HUES48 (cell line): ENCODE results near the gene IFITM10.

Experiments
- H3K27ac ChIP-seq: one replicate; pipeline ENCODE4 v1.7.0; 2013; ENCODE audit warnings: low read depth, low read length, inconsistent platforms
- H3K27me3 ChIP-seq: 2 replicates; pipeline ENCODE4 v1.6.1; 2013; ENCODE audit warnings: mild to moderate bottlenecking, low read length; ENCODE audit not compliant: control insufficient read depth, insufficient read depth
- H3K36me3 ChIP-seq: 2 replicates; pipeline ENCODE4 v1.6.1; 2013; ENCODE audit warnings: low read length; ENCODE audit not compliant: control insufficient read depth, insufficient read depth
- H3K4me1 ChIP-seq: 2 replicates; pipeline ENCODE4 v1.6.1; 2013; ENCODE audit warnings: mild to moderate bottlenecking, low read length; ENCODE audit not compliant: control insufficient read depth, insufficient read depth
- H3K4me3 ChIP-seq: 2 replicates; pipeline ENCODE4 v1.5.1; 2013; ENCODE audit warnings: mild to moderate bottlenecking, low read depth, low read length
- H3K9ac ChIP-seq: 2 replicates; pipeline ENCODE4 v1.6.1; 2013; ENCODE audit warnings: mild to moderate bottlenecking, low read depth, low read length, moderate library complexity
- H3K9me3 ChIP-seq: 2 replicates; pipeline ENCODE4 v1.6.1; 2013; ENCODE audit warnings: low read length; ENCODE audit not compliant: control insufficient read depth, insufficient read depth

The IFITM10 gene

DNA sequence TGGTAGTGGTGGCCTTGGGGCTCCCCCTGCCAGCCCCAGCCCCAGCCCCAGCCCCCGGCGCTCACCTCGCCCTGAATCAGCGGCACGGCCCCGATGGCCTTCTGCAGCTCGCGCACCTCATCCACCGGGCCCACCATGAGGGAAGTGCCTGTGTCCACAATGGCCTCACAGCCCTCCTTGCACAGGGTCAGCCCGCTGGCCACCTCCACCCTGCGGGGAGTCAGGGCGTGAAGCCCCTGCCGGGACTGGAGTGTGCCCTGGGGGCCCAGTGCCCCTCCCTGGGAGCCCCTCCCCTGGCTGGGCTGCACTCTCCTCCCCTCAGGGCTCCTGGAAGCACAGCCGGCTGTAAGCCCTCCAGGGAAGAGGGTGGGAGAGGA is 3.5 kb upstream of the IFITM10 start:
- no peaks in the 10 kb centered on the region for H3K9me3 ChIP-seq
- H3K4me3 ChIP-seq = no peak overlapping the region
- peaks cover 16% of the 10 kb centered on the region for H3K27me3 ChIP-seq
- no peak overlapping the region for H3K27ac ChIP-seq
- H3K4me1 ChIP-seq = no peaks in the 10 kb centered on the region
- H3K36me3 ChIP-seq = peaks cover 45% of the 10 kb centered on the region
- H3K9ac ChIP-seq = no peak overlapping the region

DNA sequence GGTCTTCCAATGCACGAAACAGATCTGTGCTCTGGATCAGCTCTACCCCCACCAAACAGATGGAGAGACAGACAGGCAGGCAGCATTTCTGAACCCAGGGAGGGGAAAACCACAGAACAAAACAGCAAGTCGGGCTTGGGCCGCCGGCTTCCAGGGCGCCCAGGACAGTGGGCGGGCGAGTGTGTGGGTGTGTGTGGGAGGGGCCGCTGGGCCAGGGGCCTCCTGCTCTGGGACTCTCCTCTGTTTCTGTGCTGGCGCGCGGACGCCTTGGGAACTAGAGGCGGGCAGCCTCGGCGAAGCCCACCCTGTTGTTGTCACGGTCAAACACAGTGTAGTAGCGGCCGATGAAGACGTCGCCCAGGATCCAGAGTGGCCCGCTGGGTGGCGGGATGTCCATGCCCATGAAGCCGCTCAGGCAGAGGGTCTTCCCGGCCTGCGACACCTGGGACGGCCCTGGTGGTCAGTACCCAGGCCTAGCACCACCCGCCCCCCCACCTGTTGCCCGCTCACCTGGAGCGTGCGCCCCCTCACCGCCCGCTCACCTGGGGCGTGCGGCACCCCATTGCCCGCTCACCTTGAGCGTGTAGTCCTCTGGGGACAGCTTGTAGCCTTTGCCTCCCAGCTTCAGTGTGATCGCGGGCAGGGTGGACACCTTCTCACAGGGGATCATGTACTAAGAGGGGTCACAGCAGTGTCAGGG is 3.0 kb upstream of the IFITM10 start:
- H3K27me3 ChIP-seq = peaks cover 21% of the 10 kb centered on the region
- H3K27ac ChIP-seq = no peak overlapping the region
- H3K4me3 ChIP-seq = no peak overlapping the region
- H3K9ac ChIP-seq = no peak overlapping the region
- peaks cover 40% of the 10 kb centered on the region for H3K36me3 ChIP-seq
- H3K4me1 ChIP-seq = no peaks in the 10 kb centered on the region
- H3K9me3 ChIP-seq = no peaks in the 10 kb centered on the region

DNA sequence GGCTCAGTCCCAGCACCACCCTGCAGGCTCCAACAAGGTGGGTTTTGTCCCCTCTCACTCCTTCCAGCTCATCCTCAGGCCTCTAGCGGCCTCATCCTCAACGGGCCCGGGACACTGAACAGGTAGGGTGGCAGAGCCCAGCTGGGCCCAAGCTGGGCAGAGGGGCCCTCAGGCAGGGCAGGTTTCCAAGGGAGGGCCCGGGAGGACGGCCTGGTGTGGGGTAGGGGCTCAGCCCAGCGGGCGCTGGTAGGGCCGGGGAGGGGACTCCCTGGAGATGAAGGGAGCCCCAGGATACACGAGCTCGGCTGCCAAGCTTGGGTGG is 2.5 kb upstream of the IFITM10 start:
- peaks cover 26% of the 10 kb centered on the region for H3K27me3 ChIP-seq
- H3K9me3 ChIP-seq = no peaks in the 10 kb centered on the region
- peaks cover 40% of the 10 kb centered on the region for H3K36me3 ChIP-seq
- no peak overlapping the region for H3K27ac ChIP-seq
- H3K4me1 ChIP-seq = no peaks in the 10 kb centered on the region
- H3K4me3 ChIP-seq = no peak overlapping the region
- H3K9ac ChIP-seq = no peak overlapping the region

DNA sequence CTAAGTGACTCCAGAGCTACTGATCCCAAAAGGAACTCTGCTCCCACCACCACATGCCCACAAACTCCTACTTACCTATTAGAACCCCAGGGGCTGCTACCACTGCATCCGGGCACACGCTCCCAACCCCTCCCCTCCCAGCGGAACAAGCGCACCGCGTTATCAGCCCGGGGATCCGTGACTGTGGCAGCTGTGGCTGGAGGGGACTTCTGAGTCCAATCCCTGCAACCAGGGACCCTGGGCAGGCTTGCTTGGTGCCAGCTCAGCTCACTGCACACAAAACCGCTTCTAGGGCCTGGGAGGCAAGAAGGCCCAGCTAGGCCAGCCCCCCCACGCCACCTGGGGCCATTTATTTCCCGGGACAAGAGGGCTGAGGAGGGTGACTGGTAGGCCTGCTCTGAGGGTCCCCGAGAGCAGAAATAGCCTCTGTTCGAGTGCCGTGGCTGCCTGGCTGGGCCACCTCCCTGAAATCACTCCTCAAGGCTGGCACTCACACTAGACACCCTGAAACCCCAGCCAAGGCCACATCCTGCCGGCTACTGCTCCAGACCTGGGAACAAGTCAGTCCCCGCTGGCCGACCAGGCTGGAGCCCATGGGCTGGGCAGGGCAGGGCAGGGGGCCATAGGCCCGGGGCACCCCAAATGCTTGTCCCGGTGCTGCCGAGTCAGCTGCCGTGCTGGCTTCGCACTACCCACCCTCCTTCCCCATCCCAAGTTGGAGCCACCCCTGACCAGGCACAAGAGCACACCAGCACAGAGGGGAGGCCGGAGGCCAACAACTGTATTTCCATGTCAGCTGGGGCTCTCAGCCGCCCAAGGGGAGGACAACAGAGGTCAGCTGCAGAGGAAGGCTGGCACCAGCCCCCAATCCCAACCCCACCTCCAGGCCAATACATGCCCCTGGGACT is 1.9 kb upstream of the IFITM10 start:
- no peak overlapping the region for H3K4me3 ChIP-seq
- peaks cover 38% of the 10 kb centered on the region for H3K36me3 ChIP-seq
- H3K4me1 ChIP-seq = no peaks in the 10 kb centered on the region
- no peak overlapping the region for H3K27ac ChIP-seq
- no peak overlapping the region for H3K9ac ChIP-seq
- no peaks in the 10 kb centered on the region for H3K9me3 ChIP-seq
- H3K27me3 ChIP-seq = peaks cover 32% of the 10 kb centered on the region

DNA sequence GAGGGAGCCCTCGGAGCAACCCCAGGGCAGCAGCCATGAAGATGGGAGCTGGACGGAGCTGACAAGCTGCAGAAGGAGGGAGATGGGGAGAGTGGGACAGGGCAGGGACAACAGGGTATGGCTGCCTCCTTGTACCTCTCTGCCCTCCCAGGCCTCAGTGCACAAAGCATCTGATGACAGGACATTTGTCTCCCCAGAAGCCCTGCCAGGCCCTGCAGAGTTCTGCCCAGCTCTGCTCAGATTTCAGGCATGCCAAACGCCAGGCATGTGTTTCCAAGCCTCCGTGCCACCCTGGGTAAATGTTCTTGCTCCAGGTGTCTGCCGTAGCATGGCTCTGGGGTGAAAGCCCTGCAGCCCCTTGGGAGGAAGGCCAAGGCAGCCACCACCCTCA is 1.1 kb upstream of the IFITM10 start:
- no peak overlapping the region for H3K9ac ChIP-seq
- H3K27me3 ChIP-seq = peaks cover 33% of the 10 kb centered on the region
- H3K4me1 ChIP-seq = no peaks in the 10 kb centered on the region
- peaks cover 30% of the 10 kb centered on the region for H3K36me3 ChIP-seq
- no peak overlapping the region for H3K4me3 ChIP-seq
- no peaks in the 10 kb centered on the region for H3K9me3 ChIP-seq
- no peak overlapping the region for H3K27ac ChIP-seq

- peaks cover 33% of the 10 kb centered on the region for H3K27me3 ChIP-seq
- no peaks in the 10 kb centered on the region for H3K4me1 ChIP-seq
- no peak overlapping the region for H3K4me3 ChIP-seq
- no peak overlapping the region for H3K9ac ChIP-seq
- peaks cover 26% of the 10 kb centered on the region for H3K36me3 ChIP-seq
- no peak overlapping the region for H3K27ac ChIP-seq
- no peaks in the 10 kb centered on the region for H3K9me3 ChIP-seq
These were observed 590 bp upstream of the IFITM10 start for GRCh38 chr11:1750840-1751530.

- Histone ChIP-seq H3K4me3 (peak overlapping the region; percentile 54), H3K9ac (no peak overlapping the region), H3K27ac (no peak overlapping the region), H3K36me3 (peaks cover 12% of the 10 kb centered on the region), H3K9me3 (no peaks in the 10 kb centered on the region), H3K27me3 (peaks cover 33% of the 10 kb centered on the region), H3K4me1 (no peaks in the 10 kb centered on the region)
These were observed 722 bp downstream of the IFITM10 start for GRCh38 chr11:1749395-1750351.

- Histone ChIP-seq H3K9ac (no peak overlapping the region), H3K4me3 (peak overlapping the region; percentile 54), H3K27me3 (peaks cover 34% of the 10 kb centered on the region), H3K36me3 (peaks cover 9% of the 10 kb centered on the region), H3K9me3 (no peaks in the 10 kb centered on the region), H3K4me1 (no peaks in the 10 kb centered on the region), H3K27ac (no peak overlapping the region)
These were observed 1.6 kb downstream of the IFITM10 start for GRCh38 chr11:1748636-1749394.

- H3K27me3 ChIP-seq = peaks cover 41% of the 10 kb centered on the region
- no peak overlapping the region for H3K27ac ChIP-seq
- no peaks in the 10 kb centered on the region for H3K9me3 ChIP-seq
- H3K4me3 ChIP-seq = peak overlapping the region; percentile 54
- H3K9ac ChIP-seq = no peak overlapping the region
- peaks cover 4% of the 10 kb centered on the region; the same call in 1 of the 2 replicates for H3K36me3 ChIP-seq
- no peaks in the 10 kb centered on the region for H3K4me1 ChIP-seq
These were observed 2.4 kb downstream of the IFITM10 start for GRCh38 chr11:1747753-1748635.
